HEK293 (cell line): ENCODE measurements around the gene ERF.

ENCODE experiments used
- CTCF ChIA-PET: fragments of 350-600 bp; formaldehyde crosslinking; extraction: SDS; loops from one replicate; lab custom pipeline; 2021; ENCODE audit warnings: antibody characterized with exemption; lab: Yijun Ruan, JAX
- POLR2A ChIA-PET: fragments of 300-600 bp; formaldehyde crosslinking; extraction: SDS; loops from one replicate; lab custom pipeline; 2020; ENCODE audit warnings: antibody characterized with exemption, inconsistent platforms; lab: Yijun Ruan, JAX
- H3K27ac ChIP-seq: fragments of 200-500 bp; sonication (Bioruptor generic); 2 replicates; pipeline ENCODE4 v1.5.1; 2014; ENCODE audit warnings: low read depth, low read length, control low read depth, inconsistent platforms; ENCODE audit errors: extremely low read depth
- H3K36me3 ChIP-seq, 2 experiments: fragments of 200-500 bp in 1 of 2; sonication (Bioruptor generic) in 1 of 2; 1 replicate in 1 of 2; 2 replicates in 1 of 2; pipeline ENCODE4 v1.5.1; 2014 to 2017; ENCODE audit warnings: inconsistent platforms in 2 of 2, low read length in 2 of 2; ENCODE audit not compliant: control insufficient read depth in 2 of 2, insufficient read depth in 1 of 2
- H3K4me1 ChIP-seq: fragments of 200-500 bp; sonication (Bioruptor generic); 2 replicates; pipeline ENCODE4 v1.5.1; 2014; ENCODE audit warnings: mild to moderate bottlenecking, low read length, inconsistent platforms; ENCODE audit not compliant: control insufficient read depth, insufficient read depth
- H3K4me3 ChIP-seq: 2 replicates; pipeline ENCODE4 v1.5.1; 2011; ENCODE audit warnings: low read depth, mild to moderate bottlenecking, control low read depth, low read length, moderate library complexity
- H3K9me3 ChIP-seq: fragments of 200-500 bp; sonication (Bioruptor generic); 2 replicates; pipeline ENCODE4 v1.5.1; 2014; ENCODE audit warnings: low read depth, low read length, inconsistent platforms; ENCODE audit not compliant: control insufficient read depth, insufficient read depth
- BCL11B ChIP-seq: fragments of 450-650 bp; formaldehyde crosslinking; IDR thresholded peaks from 2 replicates; pipeline ENCODE4 v1.5.1; 2016; ENCODE audit warnings: low read depth, missing biosample characterization, missing genetic modification characterization
- EGR2 ChIP-seq: fragments of 450-650 bp; formaldehyde crosslinking; IDR thresholded peaks from 2 replicates; pipeline ENCODE4 v1.5.1; 2016; ENCODE audit warnings: low read depth, missing biosample characterization, missing genetic modification characterization
- GLIS2 ChIP-seq: fragments of 450-650 bp; formaldehyde crosslinking; IDR thresholded peaks from 2 replicates; pipeline ENCODE4 v1.5.1; 2016; ENCODE audit warnings: missing biosample characterization, missing genetic modification characterization
- HOXC10 ChIP-seq: sonication (generic); formaldehyde crosslinking; IDR thresholded peaks from 2 replicates; pipeline ENCODE4 v1.8.1; 2023; ENCODE audit warnings: mild to moderate bottlenecking, missing genetic modification reagents
- KLF1 ChIP-seq: fragments of 450-650 bp; formaldehyde crosslinking; IDR thresholded peaks from 2 replicates; pipeline ENCODE4 v1.5.1; 2016; ENCODE audit warnings: missing biosample characterization, missing genetic modification characterization
- KLF8 ChIP-seq: fragments of 450-650 bp; formaldehyde crosslinking; IDR thresholded peaks from 2 replicates; pipeline ENCODE4 v1.5.1; 2016; ENCODE audit warnings: missing biosample characterization, missing genetic modification characterization
- PATZ1 ChIP-seq: fragments of 450-650 bp; formaldehyde crosslinking; IDR thresholded peaks from 2 replicates; pipeline ENCODE4 v1.5.1; 2016; ENCODE audit warnings: missing biosample characterization, missing genetic modification characterization
- ZBTB17 ChIP-seq: fragments of 450-650 bp; formaldehyde crosslinking; IDR thresholded peaks from 2 replicates; pipeline ENCODE4 v1.5.1; 2016; ENCODE audit warnings: missing biosample characterization, missing genetic modification characterization
- ZBTB7A ChIP-seq: fragments of 450-650 bp; formaldehyde crosslinking; IDR thresholded peaks from 2 replicates; pipeline ENCODE4 v1.5.1; 2016; ENCODE audit warnings: low read depth, missing biosample characterization, missing genetic modification characterization
- ZFHX2 ChIP-seq: fragments of 450-650 bp; formaldehyde crosslinking; conservative IDR thresholded peaks from 2 replicates; pipeline ENCODE4 v1.5.1; 2016; ENCODE audit warnings: missing biosample characterization, missing genetic modification characterization
- ZNF157 ChIP-seq: fragments of 450-650 bp; formaldehyde crosslinking; IDR thresholded peaks from 2 replicates; pipeline ENCODE4 v1.5.1; 2016; ENCODE audit warnings: missing biosample characterization, missing genetic modification characterization
- ZNF324 ChIP-seq: fragments of 450-650 bp; formaldehyde crosslinking; IDR thresholded peaks from 2 replicates; pipeline ENCODE4 v1.5.1; 2016; ENCODE audit warnings: missing biosample characterization, missing genetic modification characterization
- ZNF664 ChIP-seq: fragments of 450-650 bp; formaldehyde crosslinking; IDR thresholded peaks from 2 replicates; pipeline ENCODE4 v1.5.1; 2016; ENCODE audit warnings: missing biosample characterization, missing genetic modification characterization
- TF ChIP-seq, protein P1 (sequence below): fragments of 450-650 bp; IDR thresholded peaks from 2 replicates; pipeline ENCODE4 v1.5.1; 2018; ENCODE audit warnings: missing biosample characterization, missing genetic modification characterization

Gene ERF

DNA sequence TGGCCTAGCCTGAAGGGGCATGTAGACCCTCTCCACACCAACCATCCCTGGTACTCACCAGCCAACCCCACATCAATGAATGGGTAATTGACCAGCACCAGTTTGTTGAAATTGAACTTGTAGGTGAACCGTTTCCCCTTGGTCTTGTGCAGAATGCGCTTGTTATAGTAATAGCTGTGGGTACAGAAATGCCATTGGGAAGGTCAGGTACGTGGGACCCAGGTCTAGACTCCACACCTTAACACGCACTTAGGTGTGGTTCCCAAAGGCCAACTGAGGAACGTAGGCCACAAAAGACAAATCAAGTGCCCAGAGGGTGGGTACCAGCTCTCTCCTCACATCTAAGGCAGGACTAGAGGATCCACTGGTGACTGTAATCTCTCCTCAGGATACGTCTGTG is 5.2 kb downstream of the ERF start:
- H3K4me1 ChIP-seq, result peaks cover 26% of the 10 kb centered on the region
- POLR2A ChIA-PET, result interaction anchor here (13.9 kb wide), 1 partner anchor 30 kb away, joined by 242 read pairs; no protein-coding TSS in a partner anchor
- TF ChIP-seq ZBTB17 (tag by site-specific recombination) (peak; percentile 72), KLF1 (tag by site-specific recombination) (no peak), ZNF664 (tag by site-specific recombination) (no peak)
- TF ChIP-seq, all 188 proteins: peak for 1
- Histone ChIP-seq H3K4me3 (no peak overlapping the region), H3K36me3 (peaks cover 11 to 23% of the 10 kb centered on the region in 2 experiments; a peak in 2 of 3 replicates), H3K27ac (0 out of 2 replicates have a peak overlapping the region, but pooled peaks have one; percentile 64), H3K9me3 (no peaks in the 10 kb centered on the region)
- CTCF ChIA-PET, result interaction anchor here (0.9 to 11.8 kb wide), 4 partner anchors 29 to 47 kb away, joined by 3 to 276 read pairs (median 9); no protein-coding TSS in a partner anchor

DNA sequence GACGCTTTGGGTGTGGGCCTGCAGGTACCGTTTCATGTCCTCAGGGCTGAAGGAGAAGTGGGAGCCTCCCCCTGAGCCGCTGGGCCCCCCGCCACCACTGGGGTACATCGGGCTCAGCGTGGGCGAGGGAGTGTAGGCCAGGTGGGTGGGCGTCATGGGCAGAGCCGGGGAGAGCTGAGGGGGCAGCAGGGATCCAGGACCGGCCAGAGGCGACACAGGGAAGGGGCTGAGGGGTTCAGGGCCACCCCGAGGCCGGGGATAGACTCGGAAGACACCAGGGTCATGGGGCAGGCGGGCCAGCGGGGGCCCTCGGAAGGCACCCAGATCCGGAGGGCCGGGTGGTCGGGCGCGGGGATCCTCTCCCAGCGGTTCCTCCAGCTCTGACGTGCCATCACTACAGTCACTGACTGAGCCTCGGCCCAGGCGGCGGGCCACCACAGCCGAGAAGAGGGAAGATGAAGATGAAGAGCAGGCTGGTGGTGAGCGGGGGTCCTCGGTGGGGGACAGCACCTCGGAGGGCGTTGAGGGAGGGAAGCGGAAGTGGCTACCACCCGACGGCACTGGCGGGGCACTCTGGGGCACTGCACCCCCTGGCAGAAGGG is 5.7 kb downstream of the ERF start:
- POLR2A ChIA-PET, result interaction anchor here (13.9 kb wide), 1 partner anchor 30 kb away, joined by 242 read pairs; no protein-coding TSS in a partner anchor
- Histone ChIP-seq H3K36me3 (peaks cover 11 to 23% of the 10 kb centered on the region in 2 experiments; a peak in 2 of 3 replicates), H3K4me3 (no peak overlapping the region), H3K9me3 (no peaks in the 10 kb centered on the region), H3K27ac (no peak overlapping the region), H3K4me1 (peaks cover 26% of the 10 kb centered on the region)
- peak; percentile 90 for TF ChIP-seq ZFHX2 (tag by site-specific recombination)
- peak; percentile 65 for TF ChIP-seq GLIS2 (tag by site-specific recombination)
- no peak for TF ChIP-seq HOXC10 (CRISPR knock-in tag)
- no peak for TF ChIP-seq ZNF157
- TF ChIP-seq PATZ1 (tag by site-specific recombination), result peak; percentile 7; the same call in 1 of the 2 replicates
- TF ChIP-seq ZBTB7A, result peak; percentile 91
- 0 out of 2 replicates have a peak, but pooled peaks have one; percentile 7 for TF ChIP-seq BCL11B (tag by site-specific recombination)
- TF ChIP-seq EGR2 (tag by site-specific recombination), result peak; percentile 72
- CTCF ChIA-PET, result interaction anchor here (0.9 to 11.8 kb wide), 3 partner anchors 29 to 47 kb away, joined by 3 to 276 read pairs (median 14); no protein-coding TSS in a partner anchor

DNA sequence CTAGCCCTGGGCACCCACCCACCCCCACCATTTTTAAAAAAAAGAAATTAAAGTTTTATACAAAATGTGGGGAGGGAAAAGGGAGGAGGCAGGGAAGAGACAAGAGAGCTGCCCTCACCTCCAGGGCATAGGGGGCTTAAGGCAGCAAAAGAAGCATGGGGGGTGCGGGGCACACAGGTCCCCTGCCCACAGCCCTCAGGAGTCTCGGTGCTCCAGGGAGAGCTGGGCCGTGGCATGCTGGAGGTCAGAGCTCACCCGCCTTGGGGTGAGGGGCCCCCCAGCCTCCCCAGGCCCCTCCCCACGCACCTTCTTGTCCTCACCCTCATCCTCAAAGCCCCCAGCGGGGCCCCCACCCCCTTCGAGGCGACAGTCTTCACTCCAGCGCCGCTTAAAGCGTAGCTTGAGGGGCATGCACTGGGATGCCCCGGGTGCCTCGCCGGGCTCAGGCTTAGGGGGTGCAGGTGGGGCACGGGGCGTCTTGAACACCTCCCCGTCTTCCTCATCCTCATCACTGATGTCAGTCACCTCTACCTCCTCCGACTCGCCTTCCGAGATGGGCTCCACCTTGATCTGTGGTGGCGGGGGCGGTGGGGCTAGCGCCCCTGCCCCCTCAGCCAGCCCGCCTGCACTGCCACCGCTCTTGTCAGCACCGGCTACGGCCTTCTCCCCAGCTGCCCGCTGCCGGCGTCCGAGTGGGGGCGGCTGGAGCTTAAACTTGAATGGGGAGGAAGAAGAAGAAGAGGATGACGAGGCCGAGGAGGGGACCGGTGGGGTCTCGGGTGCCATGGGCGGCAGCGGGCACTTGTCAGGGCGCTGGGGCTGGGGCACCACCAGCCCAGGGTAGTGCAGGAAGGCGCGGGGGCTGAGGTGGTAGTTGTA is 6.4 kb downstream of the ERF start:
- ChIA-PET POLR2A (interaction anchor here (0.6 to 13.9 kb wide), 3 partner anchors 19 to 47 kb away, joined by 3 to 242 read pairs (median 4); no protein-coding TSS in a partner anchor), CTCF (interaction anchor here (0.5 to 11.8 kb wide), 3 partner anchors 10 to 48 kb away, joined by 3 to 276 read pairs (median 4); no protein-coding TSS in a partner anchor)
- no peak overlapping the region for H3K27ac ChIP-seq
- H3K9me3 ChIP-seq, result no peaks in the 10 kb centered on the region
- H3K4me3 ChIP-seq, result no peak overlapping the region
- TF ChIP-seq KLF8 (tag by site-specific recombination) (0 out of 2 replicates have a peak, but pooled peaks have one; percentile 6), PATZ1 (tag by site-specific recombination) (peak; percentile 60), ZNF324 (tag by site-specific recombination) (no peak), GLIS2 (tag by site-specific recombination) (peak; percentile 48)
- TF ChIP-seq, protein P1, sequence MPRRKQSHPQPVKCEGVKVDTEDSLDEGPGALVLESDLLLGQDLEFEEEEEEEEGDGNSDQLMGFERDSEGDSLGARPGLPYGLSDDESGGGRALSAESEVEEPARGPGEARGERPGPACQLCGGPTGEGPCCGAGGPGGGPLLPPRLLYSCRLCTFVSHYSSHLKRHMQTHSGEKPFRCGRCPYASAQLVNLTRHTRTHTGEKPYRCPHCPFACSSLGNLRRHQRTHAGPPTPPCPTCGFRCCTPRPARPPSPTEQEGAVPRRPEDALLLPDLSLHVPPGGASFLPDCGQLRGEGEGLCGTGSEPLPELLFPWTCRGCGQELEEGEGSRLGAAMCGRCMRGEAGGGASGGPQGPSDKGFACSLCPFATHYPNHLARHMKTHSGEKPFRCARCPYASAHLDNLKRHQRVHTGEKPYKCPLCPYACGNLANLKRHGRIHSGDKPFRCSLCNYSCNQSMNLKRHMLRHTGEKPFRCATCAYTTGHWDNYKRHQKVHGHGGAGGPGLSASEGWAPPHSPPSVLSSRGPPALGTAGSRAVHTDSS (tag by site-specific recombination), result peak; percentile 69
- H3K4me1 ChIP-seq, result peaks cover 31% of the 10 kb centered on the region
- H3K36me3 ChIP-seq, result peaks cover 11 to 23% of the 10 kb centered on the region in 2 experiments; a peak in 2 of 3 replicates
